IPS DF 4.7 (cell line): ENCODE measurements around the gene RIT1.
A peak's percentile ranks its signal among the peaks of the same experiment; 100 is the strongest.

Source experiments
- DNase-seq: peaks from one replicate; pipeline ENCODE4 v3.0.0-alpha.2; 2013; ENCODE audit warnings: low spot score; ENCODE audit errors: extremely low read depth

RIT1 gene, protein sequence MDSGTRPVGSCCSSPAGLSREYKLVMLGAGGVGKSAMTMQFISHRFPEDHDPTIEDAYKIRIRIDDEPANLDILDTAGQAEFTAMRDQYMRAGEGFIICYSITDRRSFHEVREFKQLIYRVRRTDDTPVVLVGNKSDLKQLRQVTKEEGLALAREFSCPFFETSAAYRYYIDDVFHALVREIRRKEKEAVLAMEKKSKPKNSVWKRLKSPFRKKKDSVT

GRCh38 chr1:155911156-155912055 lies at the start of gene RIT1:
Gene RIT1, minus strand, starts transcription at chr1:155911349. Its CDS starts 588 bp downstream, at chr1:155910761.
- peak; percentile 46 for DNase-seq

DNA sequence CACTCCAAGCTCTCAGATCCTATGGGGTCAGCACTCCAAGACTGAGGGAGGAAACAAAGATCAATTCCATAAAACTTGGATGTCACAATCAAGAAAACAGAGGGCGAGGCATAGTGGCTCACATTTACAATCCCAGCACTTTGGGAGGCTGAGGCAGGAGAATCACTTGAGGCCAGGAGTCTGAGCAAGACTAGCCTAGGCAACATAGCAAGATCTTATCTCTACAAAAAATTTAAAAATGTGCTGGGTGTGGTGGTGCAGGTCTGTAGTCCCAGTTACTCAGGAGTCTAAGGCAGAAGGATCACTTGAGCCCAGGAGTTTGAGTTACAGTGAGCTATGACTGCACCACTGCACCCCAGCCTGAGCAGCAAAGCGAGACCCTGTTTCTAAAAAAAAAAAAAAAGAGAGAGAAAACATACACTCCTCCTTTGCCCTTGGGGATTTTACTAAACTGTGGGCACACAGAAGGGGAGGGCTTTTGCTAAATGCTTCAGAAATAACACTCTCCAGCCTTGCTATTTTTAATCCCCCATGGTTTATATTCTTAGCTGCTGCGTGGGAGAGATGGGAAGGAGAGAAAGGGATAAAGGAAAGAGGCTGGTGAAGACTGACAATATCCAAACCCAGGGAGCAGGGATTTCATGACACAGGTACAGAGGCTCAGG lies 49.1 kb upstream of the RIT1 start:
- DNase-seq = no peak

- no peak for DNase-seq
Measured at GRCh38 chr1:155957411-155957915, 46.3 kb upstream of the RIT1 start.

- no peak for DNase-seq
Measured at GRCh38 chr1:155954645-155955044, 43.5 kb upstream of the RIT1 start.

- DNase-seq = no peak
Measured at GRCh38 chr1:155952505-155952890, 41.3 kb upstream of the RIT1 start.

DNA sequence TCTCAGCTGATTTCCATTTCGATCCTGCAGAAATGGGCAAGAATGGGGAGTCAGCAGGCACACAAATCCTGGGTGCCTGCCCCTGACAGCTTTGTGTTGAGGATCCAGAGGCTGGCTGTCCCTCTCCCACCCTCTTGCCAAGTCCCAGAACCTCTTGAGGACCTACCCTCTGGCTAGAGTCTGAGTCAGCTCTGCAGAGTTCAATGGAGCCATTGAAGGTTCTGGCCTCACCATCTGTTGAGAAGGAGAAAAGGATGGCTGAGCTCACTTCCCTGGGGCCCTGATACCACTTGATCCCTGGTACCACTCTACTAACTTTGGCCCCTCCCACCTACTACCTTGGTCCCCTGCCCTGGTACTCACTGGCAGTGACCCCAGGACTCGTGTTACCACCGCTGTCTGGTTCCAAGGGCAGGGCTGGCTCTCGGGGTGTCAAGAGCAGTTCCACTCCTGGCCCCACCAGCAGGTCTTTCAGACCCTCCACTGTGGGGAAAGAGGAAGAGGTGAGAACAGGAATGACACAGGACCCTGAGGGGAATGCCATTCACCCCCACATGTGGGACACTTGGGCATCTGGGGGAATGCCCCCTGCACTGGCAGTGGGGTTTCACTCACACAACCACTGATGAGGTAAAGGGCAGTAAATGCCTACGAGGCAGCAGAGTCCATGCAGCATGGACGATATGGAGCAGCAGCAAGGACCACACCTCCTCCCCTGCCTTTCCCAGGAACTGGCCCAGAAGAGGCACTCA lies 40.8 kb upstream of the RIT1 start:
- DNase-seq = no peak

DNA sequence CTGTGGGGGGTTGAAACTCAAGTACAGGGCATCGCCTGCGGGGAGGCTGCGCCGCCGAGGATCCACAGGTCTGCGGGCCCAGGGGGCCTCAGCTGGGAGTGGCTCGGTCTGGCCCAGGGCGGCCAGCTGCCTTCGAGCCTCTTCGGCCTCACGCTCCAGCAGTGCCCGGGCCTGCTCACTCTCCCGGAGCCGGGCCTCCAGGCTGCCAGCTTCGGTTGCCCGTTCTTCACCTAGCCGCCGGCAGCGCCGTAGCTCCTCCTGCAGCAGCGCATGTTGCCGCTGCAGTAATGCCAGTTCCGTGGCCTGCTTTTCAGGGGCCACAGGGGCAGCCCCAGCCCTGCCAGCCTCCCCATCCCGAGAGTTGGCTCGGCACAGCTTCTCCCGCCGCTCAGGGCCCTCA lies 39.7 kb upstream of the RIT1 start:
- DNase-seq = no peak

- no peak for DNase-seq
Measured at GRCh38 chr1:155947741-155948140, 36.6 kb upstream of the RIT1 start.

DNA sequence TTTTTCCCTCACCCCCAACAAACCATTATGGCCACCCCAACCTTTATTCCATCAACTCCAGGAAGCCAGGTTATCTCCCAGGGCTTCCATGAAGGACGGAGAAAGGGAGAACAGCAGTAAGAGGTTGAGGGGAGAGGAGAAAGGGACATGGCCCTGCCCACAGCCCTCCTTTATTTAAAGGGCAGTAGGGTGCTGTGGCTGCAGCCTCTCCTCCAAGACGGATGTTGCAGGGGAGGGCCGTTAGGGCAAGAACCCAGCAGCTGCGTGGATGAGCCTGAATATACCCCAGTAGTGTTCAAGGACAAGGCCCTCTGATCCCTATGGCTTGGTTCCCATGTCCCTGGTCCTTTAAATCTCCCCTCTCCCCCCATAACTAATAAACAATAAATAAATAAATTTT lies 36.1 kb upstream of the RIT1 start:
- no peak for DNase-seq

DNA sequence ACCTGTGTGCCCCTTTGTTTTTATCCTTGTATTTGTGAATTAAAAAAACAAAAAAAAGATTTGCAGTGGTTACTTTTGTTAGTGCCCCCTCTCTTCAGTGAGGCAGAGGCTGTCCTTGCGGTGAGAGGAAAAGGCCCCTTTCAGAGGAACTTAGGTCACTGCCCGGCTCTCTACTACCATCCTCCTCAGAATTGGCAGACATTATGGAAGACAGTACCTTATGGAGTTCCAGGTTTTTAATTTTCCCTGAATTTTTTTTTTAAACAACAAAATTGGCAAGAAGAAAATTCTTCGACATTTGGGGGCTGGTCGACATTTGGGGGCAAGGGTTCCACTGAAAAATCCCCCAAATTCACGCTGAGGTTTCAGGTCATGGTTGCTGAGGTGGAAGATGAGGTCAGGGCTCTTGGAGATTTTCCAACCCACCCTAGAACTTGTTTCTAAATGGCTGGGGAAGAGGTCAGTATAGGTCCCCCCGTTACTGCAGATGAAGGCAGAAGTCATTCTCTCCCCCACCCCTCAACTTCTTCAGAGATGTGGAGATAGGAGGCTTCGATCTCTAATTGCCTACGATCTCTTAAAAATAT lies 35.6 kb upstream of the RIT1 start:
- DNase-seq = no peak

DNA sequence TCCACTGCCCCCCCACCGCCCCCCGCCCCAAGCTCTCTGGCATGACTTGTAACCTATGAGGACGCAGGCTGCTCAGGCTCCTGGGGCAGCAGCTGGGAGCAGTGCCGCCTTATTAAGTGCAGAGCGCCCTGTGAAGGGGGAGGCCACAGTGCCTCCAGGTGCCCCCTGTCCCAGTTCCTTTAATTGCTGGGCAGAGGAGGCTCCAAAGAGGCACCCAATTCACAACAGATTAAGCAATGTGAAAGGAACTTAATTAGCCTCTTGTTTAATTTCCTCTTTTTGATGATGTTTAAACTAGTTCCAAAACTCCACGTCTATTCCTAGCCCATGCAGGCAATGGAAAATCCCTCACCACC lies 33.3 kb upstream of the RIT1 start:
- no peak for DNase-seq

DNA sequence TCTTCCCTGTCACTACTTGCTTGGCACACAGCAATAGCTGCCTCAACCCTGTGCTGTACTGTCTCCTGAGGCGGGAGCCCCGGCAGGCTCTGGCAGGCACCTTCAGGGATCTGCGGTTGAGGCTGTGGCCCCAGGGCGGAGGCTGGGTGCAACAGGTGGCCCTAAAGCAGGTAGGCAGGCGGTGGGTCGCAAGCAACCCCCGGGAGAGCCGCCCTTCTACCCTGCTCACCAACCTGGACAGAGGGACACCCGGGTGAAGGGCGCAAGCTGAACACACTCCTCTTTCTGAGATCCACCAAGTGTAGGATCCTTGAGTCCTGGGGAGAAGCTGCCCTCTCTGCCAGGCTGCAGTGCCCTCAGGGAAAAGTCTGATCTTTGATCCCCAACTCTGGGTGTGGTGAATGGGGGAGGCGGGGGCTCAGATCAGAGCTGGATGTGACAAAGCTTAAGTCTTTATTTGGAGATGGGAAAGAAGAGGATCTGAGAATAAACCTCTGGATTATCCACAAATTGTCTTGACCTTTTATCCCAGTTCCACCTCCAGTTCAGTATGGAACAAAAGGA lies 31.5 kb upstream of the RIT1 start:
- no peak for DNase-seq

GRCh38 chr1:155941845-155942531 lies 30.8 kb upstream of the RIT1 start:
- no peak for DNase-seq

DNA sequence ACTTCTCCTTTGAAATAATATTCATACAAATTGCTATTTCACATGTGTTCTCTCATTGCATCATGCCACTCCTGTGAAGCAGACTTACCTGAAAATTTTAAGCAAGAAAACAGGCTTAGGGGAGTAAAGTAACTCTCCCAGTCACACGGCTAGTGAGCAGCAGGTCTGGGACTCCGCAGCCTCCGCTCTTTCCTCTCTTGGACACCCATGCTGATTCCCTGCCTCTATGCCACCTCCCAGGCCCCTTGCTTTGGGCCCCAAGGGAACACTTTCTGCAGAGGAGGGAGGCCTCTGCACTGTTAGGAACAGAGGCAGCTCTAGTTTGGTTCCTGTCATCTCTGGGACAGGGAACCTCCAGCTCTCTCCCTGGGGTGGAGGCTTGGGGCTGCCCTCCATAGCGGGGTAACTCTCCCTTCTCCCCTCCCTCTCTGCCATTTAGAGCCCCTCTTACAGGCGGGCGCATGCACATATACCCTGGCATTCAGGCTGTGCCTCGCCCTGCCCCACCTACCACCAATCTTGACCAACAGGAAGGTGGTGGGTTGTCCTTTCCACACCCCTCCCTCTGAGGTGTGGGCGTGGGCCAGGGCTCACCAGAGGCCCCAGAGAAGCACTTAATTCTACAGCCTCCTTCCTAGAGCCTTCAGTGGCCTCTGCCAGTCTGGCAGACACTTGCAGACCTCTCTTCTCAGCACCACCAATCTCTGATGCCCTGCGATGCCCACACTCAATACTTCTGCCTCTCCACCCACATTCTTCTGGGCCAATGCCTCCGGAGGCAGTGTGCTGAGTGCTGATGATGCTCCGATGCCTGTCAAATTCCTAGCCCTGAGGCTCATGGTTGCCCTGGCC lies 30.1 kb upstream of the RIT1 start, which contains the start of gene RXFP4:
RXFP4 (plus strand) TSS at position 646 of the 852 bp plus-strand sequence; CDS start at position 718, 72 bp downstream.
- DNase-seq = no peak

DNA sequence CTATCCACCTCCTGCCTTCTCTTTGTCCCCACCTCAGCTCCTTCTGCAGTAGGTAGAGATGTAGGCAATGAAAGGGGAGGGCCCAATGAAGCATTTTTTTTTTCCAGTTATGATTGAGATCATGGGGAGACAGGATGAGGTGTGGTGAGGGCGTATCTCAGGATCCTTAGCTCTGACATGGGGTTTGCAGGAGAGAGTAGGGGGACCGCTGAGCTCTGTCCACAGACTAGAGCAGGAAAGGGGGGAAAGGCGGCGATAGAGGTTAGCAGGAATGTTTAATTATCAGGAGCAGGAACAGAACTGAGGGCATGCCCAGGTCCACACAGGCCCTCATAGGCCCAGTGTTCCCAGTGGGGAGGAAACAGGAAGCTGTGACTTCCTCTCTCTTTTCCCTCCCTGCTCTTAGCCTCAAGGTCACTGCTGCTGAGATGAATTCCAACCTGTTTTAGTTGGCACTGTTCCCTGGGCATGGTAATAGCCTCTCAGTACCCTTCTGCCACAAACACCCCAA lies 29.4 kb upstream of the RIT1 start:
- DNase-seq = no peak

DNA sequence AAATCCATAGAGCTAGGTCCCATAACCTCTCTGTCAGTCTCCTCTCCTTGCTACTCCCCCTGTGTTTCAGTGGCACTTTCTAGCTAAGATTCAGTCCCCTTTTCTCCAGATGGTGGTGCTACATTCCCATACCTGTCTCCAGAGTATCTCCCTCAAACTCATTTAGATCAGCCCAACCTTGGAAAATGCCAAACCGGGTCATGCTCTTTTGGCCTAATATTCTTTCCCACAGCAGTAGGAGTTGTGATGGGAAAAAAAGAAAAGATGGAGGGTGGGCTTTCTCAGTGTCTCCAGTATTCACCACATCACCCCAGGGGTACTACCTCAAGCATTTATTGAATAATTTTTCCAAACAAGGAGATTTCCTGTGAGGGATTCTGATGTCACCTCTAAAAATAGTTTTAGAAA lies 27.1 kb upstream of the RIT1 start:
- DNase-seq = peak; percentile 56

DNA sequence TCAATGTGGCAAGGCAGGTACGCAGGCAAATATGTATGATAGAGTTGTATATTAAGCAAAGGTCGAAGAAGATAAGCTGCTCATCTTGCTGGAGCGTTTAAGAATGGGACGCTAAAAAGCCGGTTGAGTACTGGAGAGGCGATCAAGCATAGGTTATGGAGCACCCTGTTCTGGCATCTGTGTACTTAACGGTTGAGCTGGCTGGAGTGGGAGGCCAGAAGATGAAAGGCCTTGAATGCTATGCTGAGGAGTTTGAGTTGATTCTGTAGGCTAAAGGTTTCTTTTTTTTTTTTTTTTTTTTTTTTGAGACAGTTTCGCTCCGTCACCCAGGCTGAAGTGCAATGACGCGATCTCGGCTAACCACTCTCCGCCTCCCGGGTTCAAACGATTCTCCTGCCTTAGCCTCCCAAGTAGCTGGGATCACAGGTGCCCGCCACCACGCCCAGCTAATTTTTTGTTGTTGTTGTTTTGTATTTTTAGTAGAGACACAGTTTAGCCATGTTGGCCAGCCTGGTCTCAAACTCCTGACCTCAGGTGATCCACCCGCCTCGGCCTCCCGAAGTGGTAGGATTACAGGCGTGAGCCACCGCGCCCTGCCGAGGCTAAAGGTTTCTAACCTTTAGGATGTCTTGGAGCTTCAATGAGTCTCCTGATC lies 23.9 kb upstream of the RIT1 start:
- DNase-seq = no peak
